ENCODE measurements around the gene COG3.

COG3 gene

GRCh38 chr13:45565331-45565730 is 100.6 kb downstream of the COG3 start:
- H3K27ac ChIP-seq, result no peak overlapping the region
- H3K9me3 ChIP-seq, result no peaks in the 10 kb centered on the region
- no peaks in the 10 kb centered on the region for H3K4me1 ChIP-seq (ENCODE audit: control insufficient read depth in 1 of 2, insufficient read depth in 1 of 2, low read depth in 1 of 2, low read length in 1 of 2)
- H3K36me3 ChIP-seq, result no peaks in the 10 kb centered on the region
- H3K4me3 ChIP-seq (ENCODE audit: low read depth in 1 of 2, low read length in 1 of 2), result no peak overlapping the region
- no peaks in the 10 kb centered on the region for H3K27me3 ChIP-seq
- no peak for TF ChIP-seq CTCF (IDR thresholded peaks at IDR 0.05)

- no peak for TF ChIP-seq CTCF (IDR thresholded peaks at IDR 0.05)
- Histone ChIP-seq H3K9me3 (no peaks in the 10 kb centered on the region), H3K27ac (no peak overlapping the region), H3K27me3 (peaks cover 12% of the 10 kb centered on the region), H3K4me1 (ENCODE audit: control insufficient read depth in 1 of 2, insufficient read depth in 1 of 2, low read depth in 1 of 2, low read length in 1 of 2) (no peaks in the 10 kb centered on the region), H3K4me3 (ENCODE audit: low read depth in 1 of 2, low read length in 1 of 2) (no peak overlapping the region), H3K36me3 (no peaks in the 10 kb centered on the region)
These were observed 110.5 kb downstream of the COG3 start for GRCh38 chr13:45575146-45575829.

- Histone ChIP-seq H3K9me3 (no peaks in the 10 kb centered on the region), H3K27me3 (peaks cover 18% of the 10 kb centered on the region), H3K4me3 (ENCODE audit: low read depth in 1 of 2, low read length in 1 of 2) (no peak overlapping the region), H3K4me1 (ENCODE audit: control insufficient read depth in 1 of 2, insufficient read depth in 1 of 2, low read depth in 1 of 2, low read length in 1 of 2) (no peaks in the 10 kb centered on the region), H3K36me3 (no peaks in the 10 kb centered on the region), H3K27ac (no peak overlapping the region)
- no peak for TF ChIP-seq CTCF (IDR thresholded peaks at IDR 0.05)
These were observed 111.1 kb downstream of the COG3 start for GRCh38 chr13:45575830-45576180.

- H3K27ac ChIP-seq, result no peak overlapping the region
- H3K4me3 ChIP-seq (ENCODE audit: low read depth in 1 of 2, low read length in 1 of 2), result no peak overlapping the region
- no peak for TF ChIP-seq CTCF (IDR thresholded peaks at IDR 0.05)
- no peaks in the 10 kb centered on the region for H3K36me3 ChIP-seq
- H3K4me1 ChIP-seq (ENCODE audit: control insufficient read depth in 1 of 2, insufficient read depth in 1 of 2, low read depth in 1 of 2, low read length in 1 of 2), result no peaks in the 10 kb centered on the region
- H3K27me3 ChIP-seq, result peaks cover 18% of the 10 kb centered on the region
- no peaks in the 10 kb centered on the region for H3K9me3 ChIP-seq
These were observed 111.7 kb downstream of the COG3 start for GRCh38 chr13:45576466-45576865.

- Histone ChIP-seq H3K27me3 (peaks cover 6% of the 10 kb centered on the region), H3K4me1 (ENCODE audit: control insufficient read depth in 1 of 2, insufficient read depth in 1 of 2, low read depth in 1 of 2, low read length in 1 of 2) (no peaks in the 10 kb centered on the region), H3K27ac (no peak overlapping the region), H3K9me3 (no peaks in the 10 kb centered on the region), H3K4me3 (ENCODE audit: low read depth in 1 of 2, low read length in 1 of 2) (no peak overlapping the region), H3K36me3 (no peaks in the 10 kb centered on the region)
- TF ChIP-seq CTCF (IDR thresholded peaks at IDR 0.05), result no peak
These were observed 117.8 kb downstream of the COG3 start for GRCh38 chr13:45582408-45583076.
